CD14-positive monocyte (primary cell): ENCODE results near the gene C1QC. TPM values are rescaled to one million over a fixed set of nuclear protein-coding genes. Genes with fewer than 3 reads are reported as not detected.

Source experiments
- DNase-seq, 3 donors: peaks; one replicate each; pipeline ENCODE4 v3.0.0-alpha.2; 2011 to 2022
- H2AFZ ChIP-seq: 2 replicates; pipeline ENCODE4 v1.6.0; 2012; ENCODE audit warnings: mild to moderate bottlenecking, low read depth, low read length, inconsistent platforms; ENCODE audit not compliant: insufficient read depth, poor library complexity, severe bottlenecking
- H3K27ac ChIP-seq, 2 donors: 1 replicate in 1 of 2; 2 replicates in 1 of 2; pipeline ENCODE4 v1.5.1; 2012 to 2013; ENCODE audit warnings: low read length in 2 of 2, control low read depth in 1 of 2, inconsistent platforms in 1 of 2, low read depth in 1 of 2, mild to moderate bottlenecking in 1 of 2
- H3K27me3 ChIP-seq, 2 donors: one replicate each; pipeline versions ENCODE4 v1.6.0 to v1.6.1; 2011 to 2013; ENCODE audit warnings: low read length in 2 of 2; ENCODE audit not compliant: control insufficient read depth in 2 of 2, insufficient read depth in 2 of 2
- H3K36me3 ChIP-seq, 2 donors: replicated peaks in 1 of 2; 1 replicate in 1 of 2; 2 replicates in 1 of 2; pipeline versions ENCODE4 v1.5.1 to v1.6.1; 2012 to 2013; ENCODE audit warnings: low read length in 2 of 2, control low read depth in 1 of 2, inconsistent platforms in 1 of 2, mild to moderate bottlenecking in 1 of 2; ENCODE audit not compliant: insufficient read depth in 2 of 2, control insufficient read depth in 1 of 2
- H3K4me1 ChIP-seq, 2 donors: 1 replicate in 1 of 2; 2 replicates in 1 of 2; pipeline versions ENCODE4 v1.5.1 to v1.6.1; 2012 to 2013; ENCODE audit warnings: low read length in 2 of 2, control low read depth in 1 of 2, inconsistent platforms in 1 of 2, mild to moderate bottlenecking in 1 of 2, moderate library complexity in 1 of 2; ENCODE audit not compliant: insufficient read depth in 2 of 2, control insufficient read depth in 1 of 2
- H3K4me2 ChIP-seq: replicated peaks from 2 replicates; pipeline ENCODE3; 2012; ENCODE audit warnings: low read length, moderate library complexity, mild to moderate bottlenecking; ENCODE audit not compliant: poor library complexity, severe bottlenecking; ENCODE audit errors: extremely low read depth
- H3K4me3 ChIP-seq, 3 experiments: fragments of 200-600 bp in 1 of 3; sonication (generic) in 1 of 3; replicated peaks in 1 of 3; 1 replicate in 2 of 3; 2 replicates in 1 of 3; pipeline ENCODE4 v1.5.1; 2011 to 2013; ENCODE audit warnings: low read length in 3 of 3, mild to moderate bottlenecking in 3 of 3, control low read depth in 2 of 3, low read depth in 2 of 3, inconsistent platforms in 1 of 3, moderate library complexity in 1 of 3
- H3K79me2 ChIP-seq: 2 replicates; pipeline ENCODE4 v1.6.0; 2012; ENCODE audit warnings: mild to moderate bottlenecking, control low read depth, inconsistent platforms, low read length, moderate library complexity; ENCODE audit not compliant: insufficient read depth
- H3K9ac ChIP-seq: 2 replicates; pipeline ENCODE4 v1.6.0; 2017; ENCODE audit warnings: low read length, mild to moderate bottlenecking; ENCODE audit not compliant: insufficient read depth, poor library complexity, severe bottlenecking
- H3K9me3 ChIP-seq, 2 donors: replicated peaks in 1 of 2; 1 replicate in 1 of 2; 2 replicates in 1 of 2; pipeline versions ENCODE4 v1.5.1 to v1.6.1; 2012 to 2013; ENCODE audit warnings: low read length in 2 of 2, control low read depth in 1 of 2; ENCODE audit not compliant: control insufficient read depth in 1 of 2, insufficient read depth in 1 of 2
- H4K20me1 ChIP-seq: 2 replicates; pipeline ENCODE4 v1.6.0; 2012; ENCODE audit warnings: mild to moderate bottlenecking, low read length, control low read depth, moderate library complexity; ENCODE audit not compliant: insufficient read depth
- H3K27ac Mint-ChIP-seq, 7 donors: one replicate each; pipeline ENCODE4 v1.8.0; 2020; ENCODE audit warnings: mild to moderate bottlenecking in 7 of 7, mixed read lengths in 7 of 7, moderate library complexity in 6 of 7, inconsistent platforms in 2 of 7
- H3K27me3 Mint-ChIP-seq, 3 donors: one replicate each; pipeline ENCODE4 v1.8.0; 2021 to 2022; ENCODE audit warnings: low read depth in 3 of 3, mild to moderate bottlenecking in 3 of 3, mixed read lengths in 3 of 3, moderate library complexity in 3 of 3, inconsistent platforms in 1 of 3
- H3K36me3 Mint-ChIP-seq, 2 donors: one replicate each; pipeline ENCODE4 v1.8.0; 2020; ENCODE audit warnings: mixed read lengths in 2 of 2, inconsistent platforms in 1 of 2, mild to moderate bottlenecking in 1 of 2
- H3K4me1 Mint-ChIP-seq: one replicate; pipeline ENCODE4 v1.8.0; 2020; ENCODE audit warnings: mild to moderate bottlenecking, mixed read lengths
- H3K4me3 Mint-ChIP-seq, 2 donors: one replicate each; pipeline ENCODE4 v1.8.0; 2020; ENCODE audit warnings: mild to moderate bottlenecking in 2 of 2, mixed read lengths in 2 of 2, moderate library complexity in 1 of 2
- H3K9me3 Mint-ChIP-seq, 7 donors: one replicate each; pipeline ENCODE4 v1.8.0; 2020 to 2022; ENCODE audit warnings: mixed read lengths in 7 of 7, mild to moderate bottlenecking in 6 of 7, moderate library complexity in 6 of 7, inconsistent platforms in 2 of 7
- WGBS: methylation state at CpG from one replicate; pipeline ENCODE4 v1.1.5; 2013; ENCODE audit warnings: missing lambda C conversion rate; ENCODE audit not compliant: insufficient coverage; 5-methylcytosine and 5-hydroxymethylcytosine counted together
- intact Hi-C, 2 donors: fragments of 100-400 bp; cut with micrococcal nuclease; formaldehyde crosslinking; loops; one replicate each; pipeline versions ENCODE4 v1.15.0 to v1.15.1; 2023
- polyA plus RNA-seq, 3 donors: library from polyadenylated mRNA; depleted of rRNA in 1 of 3; unstranded in 2 of 3; stranded (reverse) in 1 of 3; fragments of 300-500 nt in 2 of 3; fragments of >200 nt in 1 of 3; fragmentation: Illumina TruSeq in 2 of 3; gene quantifications; 1 replicate in 2 of 3; 2 replicates in 1 of 3; pipeline ENCODE4 v1.2.3, GENCODE V29; 2012 to 2021
- TF ChIP-seq, protein P1 (sequence below): fragments of 200-600 bp; IDR thresholded peaks from one replicate; pipeline ENCODE4 v1.8.0; 2022; ENCODE audit warnings: antibody characterized with exemption, mild to moderate bottlenecking

Gene C1QC
- polyA plus RNA-seq, 3 donors = 0.74 to 3.6 (median 0.85) TPM

DNA sequence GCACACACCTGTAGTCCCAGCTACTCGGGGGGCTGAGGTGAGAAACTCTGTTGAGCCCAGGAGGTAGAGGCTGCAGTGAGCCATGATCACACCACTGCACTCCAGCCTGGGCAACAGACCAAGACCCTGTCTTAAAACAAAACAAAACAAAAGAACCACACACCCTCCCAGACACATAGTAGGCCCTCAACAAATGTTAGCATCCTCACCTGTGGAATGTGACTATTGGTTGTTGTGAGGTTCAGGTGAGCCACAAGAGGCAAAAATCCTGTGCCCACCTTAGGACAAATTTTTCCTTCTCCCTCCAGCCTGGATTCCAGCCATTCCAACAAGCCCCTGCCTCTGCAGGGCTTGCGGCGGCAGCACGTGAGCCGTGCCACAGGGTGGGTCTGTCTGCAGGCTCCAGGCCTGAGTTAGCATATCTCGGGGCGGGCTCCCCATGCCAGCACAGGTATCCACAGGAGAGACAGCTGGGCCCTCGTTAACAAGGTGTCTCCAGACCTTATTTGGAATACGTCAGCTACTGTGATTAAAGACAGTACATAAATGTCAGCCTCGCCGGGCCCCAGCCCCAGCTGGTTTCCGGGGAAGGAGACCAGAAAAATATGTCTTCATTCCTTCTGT, 27.0 kb downstream of the C1QC start:
- no peaks in the 10 kb centered on the region for H3K9me3 ChIP-seq
- H3K4me2 ChIP-seq = no peak overlapping the region
- H3K27ac Mint-ChIP-seq = no peak overlapping the region
- H3K4me1 Mint-ChIP-seq = no peaks in the 10 kb centered on the region
- no peak overlapping the region for H3K9ac ChIP-seq
- H3K4me1 ChIP-seq = no peaks in the 10 kb centered on the region
- peaks cover 0 to 4% (median 0%) of the 10 kb centered on the region in 7 donors for H3K9me3 Mint-ChIP-seq
- H3K4me3 Mint-ChIP-seq = no peak overlapping the region
- H4K20me1 ChIP-seq = no peaks in the 10 kb centered on the region
- TF ChIP-seq, protein P1, sequence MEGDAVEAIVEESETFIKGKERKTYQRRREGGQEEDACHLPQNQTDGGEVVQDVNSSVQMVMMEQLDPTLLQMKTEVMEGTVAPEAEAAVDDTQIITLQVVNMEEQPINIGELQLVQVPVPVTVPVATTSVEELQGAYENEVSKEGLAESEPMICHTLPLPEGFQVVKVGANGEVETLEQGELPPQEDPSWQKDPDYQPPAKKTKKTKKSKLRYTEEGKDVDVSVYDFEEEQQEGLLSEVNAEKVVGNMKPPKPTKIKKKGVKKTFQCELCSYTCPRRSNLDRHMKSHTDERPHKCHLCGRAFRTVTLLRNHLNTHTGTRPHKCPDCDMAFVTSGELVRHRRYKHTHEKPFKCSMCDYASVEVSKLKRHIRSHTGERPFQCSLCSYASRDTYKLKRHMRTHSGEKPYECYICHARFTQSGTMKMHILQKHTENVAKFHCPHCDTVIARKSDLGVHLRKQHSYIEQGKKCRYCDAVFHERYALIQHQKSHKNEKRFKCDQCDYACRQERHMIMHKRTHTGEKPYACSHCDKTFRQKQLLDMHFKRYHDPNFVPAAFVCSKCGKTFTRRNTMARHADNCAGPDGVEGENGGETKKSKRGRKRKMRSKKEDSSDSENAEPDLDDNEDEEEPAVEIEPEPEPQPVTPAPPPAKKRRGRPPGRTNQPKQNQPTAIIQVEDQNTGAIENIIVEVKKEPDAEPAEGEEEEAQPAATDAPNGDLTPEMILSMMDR = no peak
- no peak overlapping the region for H3K4me3 ChIP-seq
- no peaks in the 10 kb centered on the region for H3K79me2 ChIP-seq
- H3K27me3 ChIP-seq = peaks cover 2% of the 10 kb centered on the region in 2 donors
- no peak overlapping the region for H3K27ac ChIP-seq
- no peaks in the 10 kb centered on the region for H3K36me3 Mint-ChIP-seq
- H3K36me3 ChIP-seq = no peaks in the 10 kb centered on the region
- H3K27me3 Mint-ChIP-seq = peaks cover 8 to 16% (median 9%) of the 10 kb centered on the region in 3 donors
- DNase-seq = no peak
- H2AFZ ChIP-seq = no peak overlapping the region
- WGBS = 69% methylated on average over 12 of the region's 12 CpGs
- intact Hi-C loops = no loop called here

GRCh38 chr1:22671999-22672398, 28.6 kb downstream of the C1QC start:
- Histone ChIP-seq H2AFZ (no peak overlapping the region), H3K4me2 (no peak overlapping the region), H3K27ac (no peak overlapping the region), H3K4me1 (no peaks in the 10 kb centered on the region), H3K79me2 (no peaks in the 10 kb centered on the region), H4K20me1 (no peaks in the 10 kb centered on the region), H3K4me3 (no peak overlapping the region), H3K27me3 (peaks cover 2% of the 10 kb centered on the region in 2 donors), H3K9ac (no peak overlapping the region), H3K9me3 (no peaks in the 10 kb centered on the region), H3K36me3 (no peaks in the 10 kb centered on the region)
- peaks cover 6 to 16% (median 10%) of the 10 kb centered on the region in 3 donors for H3K27me3 Mint-ChIP-seq
- no peak for DNase-seq
- no peaks in the 10 kb centered on the region for H3K4me1 Mint-ChIP-seq
- TF ChIP-seq, protein P1 = no peak
- no peak overlapping the region for H3K4me3 Mint-ChIP-seq
- intact Hi-C loops = no loop called here
- H3K9me3 Mint-ChIP-seq = peaks cover 0 to 4% (median 0%) of the 10 kb centered on the region in 7 donors
- peak overlapping the region in 1 of 7 donors; percentile 32 for H3K27ac Mint-ChIP-seq
- no peaks in the 10 kb centered on the region for H3K36me3 Mint-ChIP-seq
- 95% methylated on average over 4 of the region's 4 CpGs for WGBS
